GM12892 (cell line): ENCODE results near the gene DGCR2.

Experiments
- POLR2A ChIP-seq: IDR thresholded peaks from 2 replicates; pipeline ENCODE4 v1.6.1; 2011; ENCODE audit warnings: low read depth, low read length, control low read depth
- POLR2AphosphoS5 ChIP-seq: IDR thresholded peaks from 2 replicates; pipeline ENCODE4 v1.6.1; 2011; ENCODE audit warnings: low read depth, low read length, control low read depth
- TAF1 ChIP-seq: IDR thresholded peaks from 2 replicates; pipeline ENCODE4 v1.6.1; 2011; ENCODE audit warnings: low read depth, mild to moderate bottlenecking, control low read depth, low read length, borderline replicate concordance

DNA sequence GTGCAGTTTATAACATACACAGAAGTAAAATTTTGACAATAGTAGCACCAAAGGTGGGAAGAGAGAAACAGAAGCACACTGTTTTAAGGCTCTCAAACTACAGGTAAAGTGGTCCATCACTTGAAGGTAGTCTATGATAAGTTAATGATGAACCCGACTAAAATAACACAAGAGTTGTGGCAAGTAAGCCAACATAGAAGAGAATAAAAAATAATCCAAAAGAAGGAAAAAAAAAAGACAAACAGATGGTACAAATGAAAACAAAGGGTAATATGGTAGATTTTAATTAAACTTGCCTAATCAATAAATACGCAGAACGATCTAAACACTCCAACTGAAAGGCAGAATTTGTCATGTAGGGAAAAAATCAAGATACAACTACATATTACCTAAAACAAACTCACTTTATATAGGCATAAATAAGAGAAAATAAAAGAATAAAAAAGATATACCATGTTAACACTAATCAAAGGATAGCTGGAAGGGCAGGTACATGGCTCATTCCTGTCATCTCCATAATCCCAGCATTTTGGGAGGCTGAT, 31.6 kb downstream of the DGCR2 start:
- no peak for TF ChIP-seq POLR2A
- TF ChIP-seq POLR2AphosphoS5, result no peak
- no peak for TF ChIP-seq TAF1
